Measurements from ENCODE around the gene WDR7.

DNA sequence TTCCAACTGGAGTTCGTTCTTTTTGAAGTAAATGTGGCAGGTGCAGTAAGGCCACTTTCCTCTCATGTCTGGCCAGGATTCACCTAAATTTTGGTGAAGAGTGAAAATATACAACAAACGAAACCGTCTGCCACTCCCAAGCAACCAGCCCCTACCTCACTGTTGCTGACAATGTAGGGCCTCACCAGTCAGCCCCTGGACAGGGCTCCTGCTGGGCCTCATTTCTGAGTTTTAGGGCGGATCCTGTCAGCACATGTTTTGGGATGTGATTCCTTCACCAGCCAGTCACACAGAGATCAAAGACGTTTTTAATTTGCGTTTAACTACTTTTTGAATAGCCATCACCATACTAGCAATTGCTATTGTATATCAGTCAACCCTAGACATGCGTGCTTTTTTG is 185.0 kb downstream of the WDR7 start:
- TF ChIP-seq BHLHE40 (IDR thresholded peaks at IDR 0.05; ENCODE audit: borderline replicate concordance) (no peak), ZNF384 (IDR thresholded peaks at IDR 0.05) (no peak), FOXA1 (IDR thresholded peaks at IDR 0.05) (no peak), CTBP1 (IDR thresholded peaks at IDR 0.05; ENCODE audit: borderline replicate concordance) (no peak), FOXK2 (IDR thresholded peaks at IDR 0.05) (no peak), NFRKB (IDR thresholded peaks at IDR 0.05) (no peak), FOXM1 (IDR thresholded peaks at IDR 0.05; ENCODE audit: borderline replicate concordance) (no peak), LEF1 (IDR thresholded peaks at IDR 0.05; ENCODE audit: borderline replicate concordance) (no peak), ARNT (IDR thresholded peaks at IDR 0.05) (no peak)
